Measurements from ENCODE around the gene MAP1LC3B.

DNA sequence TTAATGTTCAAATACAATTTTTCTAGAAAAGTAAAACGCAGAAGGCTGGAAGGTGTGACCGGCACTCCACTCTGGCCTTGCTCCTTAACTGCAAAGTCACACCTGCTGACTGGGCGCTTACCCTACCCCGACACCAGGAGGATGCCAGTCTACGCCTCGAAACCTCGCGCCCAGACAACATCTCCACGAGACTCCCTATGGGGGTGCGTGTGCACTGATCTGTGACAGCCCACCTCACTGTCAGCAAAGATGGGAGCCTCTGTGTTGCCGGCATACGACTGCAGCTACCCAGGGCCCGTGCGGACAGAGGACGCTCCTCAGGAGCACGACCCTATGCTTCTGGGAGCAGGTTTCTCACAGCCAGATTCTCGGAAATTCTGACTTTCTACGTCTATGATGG is 26.1 kb downstream of the MAP1LC3B start:
- TF ChIP-seq CTCF (IDR thresholded peaks at IDR 0.05) (no peak), EZH2 (IDR thresholded peaks at IDR 0.05; ENCODE audit: borderline replicate concordance, insufficient read depth, low read depth, low read length, poor library complexity, severe bottlenecking) (no peak)

Data from B cell (primary cell).